H9 (cell line): ENCODE results near the gene P2RY12. TPM values are rescaled to one million over a fixed set of nuclear protein-coding genes. Genes with fewer than 3 reads are reported as not detected.

Source experiments
- DNase-seq: peaks from one replicate; pipeline ENCODE4 v3.0.0-alpha.2; 2017
- H2AFZ ChIP-seq: one replicate; pipeline ENCODE4 v1.6.1; 2013; ENCODE audit warnings: mild to moderate bottlenecking, low read length, control low read depth, moderate library complexity
- H2AK5ac ChIP-seq: 2 replicates; pipeline ENCODE4 v1.6.1; 2013; ENCODE audit warnings: low read length, control low read depth, mixed read lengths; ENCODE audit not compliant: insufficient read length
- H2BK120ac ChIP-seq: one replicate; pipeline ENCODE4 v1.6.1; 2013; ENCODE audit warnings: low read depth, mild to moderate bottlenecking, low read length, control low read depth, inconsistent platforms; ENCODE audit not compliant: poor library complexity, severe bottlenecking
- H2BK12ac ChIP-seq: 2 replicates; pipeline ENCODE4 v1.6.1; 2013; ENCODE audit warnings: low read length, control low read depth, mixed read lengths, low read depth; ENCODE audit not compliant: insufficient read length
- H2BK15ac ChIP-seq: 2 replicates; pipeline ENCODE4 v1.6.1; 2013; ENCODE audit warnings: low read depth, low read length, control low read depth
- H2BK20ac ChIP-seq: one replicate; pipeline ENCODE4 v1.6.1; 2013; ENCODE audit warnings: low read depth, mild to moderate bottlenecking, low read length, control low read depth, inconsistent platforms; ENCODE audit not compliant: poor library complexity, severe bottlenecking
- H2BK5ac ChIP-seq: 2 replicates; pipeline ENCODE4 v1.6.1; 2013; ENCODE audit warnings: low read length, control low read depth, mixed read lengths; ENCODE audit not compliant: insufficient read length
- H3K14ac ChIP-seq: 2 replicates; pipeline ENCODE4 v1.6.1; 2013; ENCODE audit warnings: low read length, control low read depth; ENCODE audit not compliant: insufficient read depth
- H3K18ac ChIP-seq: 2 replicates; pipeline ENCODE4 v1.6.1; 2013; ENCODE audit warnings: low read depth, mild to moderate bottlenecking, mixed read lengths, low read length, control low read depth; ENCODE audit not compliant: insufficient read length
- H3K23ac ChIP-seq: 2 replicates; pipeline ENCODE4 v1.6.1; 2013; ENCODE audit warnings: low read length, control low read depth, mixed read lengths, low read depth; ENCODE audit not compliant: insufficient read length
- H3K23me2 ChIP-seq: 2 replicates; pipeline ENCODE4 v1.6.1; 2013; ENCODE audit warnings: low read depth, mild to moderate bottlenecking, mixed read lengths, low read length, control low read depth; ENCODE audit not compliant: insufficient read length, poor library complexity, severe bottlenecking
- H3K27ac ChIP-seq: 2 replicates; pipeline ENCODE4 v1.5.1; 2013; ENCODE audit warnings: low read length, control low read depth, mixed read lengths, low read depth; ENCODE audit not compliant: insufficient read length
- H3K27me3 ChIP-seq: 2 replicates; pipeline ENCODE4 v1.6.1; 2013; ENCODE audit warnings: low read length, control low read depth, inconsistent platforms; ENCODE audit not compliant: insufficient read depth
- H3K4ac ChIP-seq: 2 replicates; pipeline ENCODE4 v1.6.1; 2013; ENCODE audit warnings: low read depth, mild to moderate bottlenecking, control low read depth, inconsistent platforms, low read length, moderate library complexity
- H3K4me1 ChIP-seq: 2 replicates; pipeline ENCODE4 v1.6.1; 2013; ENCODE audit warnings: low read length, control low read depth, inconsistent platforms; ENCODE audit not compliant: insufficient read depth
- H3K4me2 ChIP-seq: 2 replicates; pipeline ENCODE4 v1.6.1; 2013; ENCODE audit warnings: low read length, control low read depth, mixed read lengths; ENCODE audit not compliant: insufficient read length, insufficient read depth
- H3K56ac ChIP-seq: 2 replicates; pipeline ENCODE4 v1.6.1; 2013; ENCODE audit warnings: low read depth, mild to moderate bottlenecking, mixed read lengths, low read length, control low read depth; ENCODE audit not compliant: insufficient read length
- H3K79me1 ChIP-seq: 2 replicates; pipeline ENCODE4 v1.6.1; 2013; ENCODE audit warnings: low read depth, mild to moderate bottlenecking, moderate library complexity, low read length, control low read depth, inconsistent platforms; ENCODE audit not compliant: insufficient read depth, poor library complexity, severe bottlenecking
- H3K79me2 ChIP-seq: 2 replicates; pipeline ENCODE4 v1.6.1; 2013; ENCODE audit warnings: low read length, control low read depth, inconsistent platforms; ENCODE audit not compliant: insufficient read depth
- H3K9ac ChIP-seq: 2 replicates; pipeline ENCODE4 v1.6.1; 2013; ENCODE audit warnings: low read length, control low read depth, mixed read lengths; ENCODE audit not compliant: insufficient read length; ENCODE audit errors: extremely low read depth
- H3K9me3 ChIP-seq: one replicate; pipeline ENCODE4 v1.6.1; 2013; ENCODE audit warnings: low read depth, low read length, inconsistent platforms; ENCODE audit not compliant: control insufficient read depth
- H3T11ph ChIP-seq: one replicate; pipeline ENCODE4 v1.6.1; 2013; ENCODE audit warnings: mild to moderate bottlenecking, low read length, control low read depth, inconsistent platforms
- H4K20me1 ChIP-seq: one replicate; pipeline ENCODE4 v1.6.1; 2013; ENCODE audit not compliant: control insufficient read depth, insufficient read length, insufficient read depth
- H4K5ac ChIP-seq: 2 replicates; pipeline ENCODE4 v1.6.1; 2013; ENCODE audit warnings: low read depth, mild to moderate bottlenecking, mixed read lengths, low read length, control low read depth; ENCODE audit not compliant: insufficient read length
- H4K8ac ChIP-seq: replicated peaks from 2 replicates; pipeline ENCODE4 v1.6.1; 2013; ENCODE audit warnings: low read length, control low read depth, mixed read lengths, low read depth; ENCODE audit not compliant: insufficient read length
- H4K91ac ChIP-seq: 2 replicates; pipeline ENCODE4 v1.6.1; 2013; ENCODE audit warnings: low read depth, mild to moderate bottlenecking, moderate library complexity, mixed read lengths, low read length, control low read depth; ENCODE audit not compliant: insufficient read length
- H3K27ac Mint-ChIP-seq, 3 experiments: 2 replicates in 2 of 3; 3 replicates in 1 of 3; pipeline ENCODE4 v1.8.0; 2020 to 2021; ENCODE audit warnings: mixed read lengths in 3 of 3, mild to moderate bottlenecking in 1 of 3, moderate library complexity in 1 of 3
- H3K27me3 Mint-ChIP-seq: 2 replicates; pipeline ENCODE4 v1.8.0; 2021; ENCODE audit warnings: low read depth, mild to moderate bottlenecking, moderate library complexity, mixed read lengths
- H3K36me3 Mint-ChIP-seq, 3 experiments: 2 replicates in 2 of 3; 3 replicates in 1 of 3; pipeline ENCODE4 v1.8.0; 2020 to 2021; ENCODE audit warnings: low read depth in 3 of 3, mixed read lengths in 3 of 3; ENCODE audit not compliant: insufficient read depth in 1 of 3
- H3K4me1 Mint-ChIP-seq, 2 experiments: 2 replicates each; pipeline ENCODE4 v1.8.0; 2020; ENCODE audit warnings: mixed read lengths in 2 of 2
- H3K4me3 Mint-ChIP-seq, 2 experiments: 2 replicates in 1 of 2; 3 replicates in 1 of 2; pipeline ENCODE4 v1.8.0; 2020 to 2021; ENCODE audit warnings: mild to moderate bottlenecking in 2 of 2, mixed read lengths in 2 of 2, moderate library complexity in 1 of 2
- H3K9me3 Mint-ChIP-seq, 2 experiments: 2 replicates in 1 of 2; 3 replicates in 1 of 2; pipeline ENCODE4 v1.8.0; 2020; ENCODE audit warnings: mild to moderate bottlenecking in 2 of 2, mixed read lengths in 2 of 2, moderate library complexity in 1 of 2
- CTCF ChIP-seq: fragments of 200-600 bp; sonication (generic); conservative IDR thresholded peaks from 3 replicates; pipeline ENCODE4 v1.8.0; 2021; ENCODE audit warnings: antibody characterized with exemption, mild to moderate bottlenecking
- WGBS: extraction: QIAGEN DNeasy Blood & Tissue Kit; methylation state at CpG from one replicate; pipeline ENCODE4 v1.1.7; 2013; ENCODE audit warnings: missing lambda C conversion rate, low lambda C conversion rate, mixed read lengths; ENCODE audit not compliant: insufficient read length; ENCODE audit errors: extremely low coverage; 5-methylcytosine and 5-hydroxymethylcytosine counted together
- total RNA-seq: library from RNA; stranded (reverse); gene quantifications from 2 replicates; pipeline ENCODE4 v1.2.1, GENCODE V29; 2021

Gene P2RY12
- total RNA-seq, 1 experiment from 2014 or later = not detected

GRCh38 chr3:151379083-151379734 is 5.3 kb downstream of the P2RY12 start:
- H2BK12ac ChIP-seq = no peak overlapping the region
- WGBS = no CpG with 5 or more reads among the region's 4 CpGs

More at GRCh38 chr3:151379083-151379734, 5.3 kb downstream of the P2RY12 start:
- Histone ChIP-seq H3K79me2 (no peaks in the 10 kb centered on the region), H3K56ac (no peak overlapping the region), H3K9ac (no peak overlapping the region), H2BK5ac (no peak overlapping the region), H4K8ac (no peak overlapping the region), H3T11ph (no peak overlapping the region), H3K27me3 (no peaks in the 10 kb centered on the region), H2AK5ac (no peak overlapping the region), H4K20me1 (no peaks in the 10 kb centered on the region), H3K23me2 (no peaks in the 10 kb centered on the region), H3K18ac (no peak overlapping the region), H3K27ac (no peak overlapping the region), H3K14ac (no peak overlapping the region), H3K4me2 (no peak overlapping the region), H3K4me1 (no peaks in the 10 kb centered on the region), H3K23ac (no peak overlapping the region), H3K4ac (no peak overlapping the region), H2BK120ac (no peak overlapping the region), H4K91ac (no peak overlapping the region), H2BK20ac (no peak overlapping the region), H2BK15ac (no peak overlapping the region), H3K79me1 (no peaks in the 10 kb centered on the region), H2AFZ (no peak overlapping the region), H4K5ac (no peak overlapping the region), H3K9me3 (no peaks in the 10 kb centered on the region)
- DNase-seq = peak; percentile 65
- Mint-ChIP-seq H3K27ac (no peak overlapping the region), H3K4me3 (no peak overlapping the region), H3K4me1 (no peaks in the 10 kb centered on the region), H3K9me3 (no peaks in the 10 kb centered on the region), H3K27me3 (no peaks in the 10 kb centered on the region), H3K36me3 (peaks cover 4 to 25% (median 18%) of the 10 kb centered on the region in 3 experiments; a peak in 5 of 7 replicates)
- peak; percentile 90 for TF ChIP-seq CTCF
